IMR-90 (cell line): ENCODE data around the gene CFAP161. TPM values are rescaled to one million over a fixed set of nuclear protein-coding genes. Genes with fewer than 3 reads are reported as not detected.
A peak's percentile ranks its signal among the peaks of the same experiment; 100 is the strongest.

Experiments
- ATAC-seq: fragments of 200-7000 bp; cut with Tn5 transposase; 2 replicates; pipeline ENCODE4 v1.9.1; 2020; ENCODE audit warnings: low read depth, mild to moderate bottlenecking, moderate library complexity
- BruUV-seq: library from RNA; stranded (reverse); fragments of 400-500 nt; replicated peaks from 2 replicates; lab custom pipeline; 2021; lab: Mats Ljungman, UMichigan
- CTCF ChIA-PET: fragments of 300-600 bp; formaldehyde crosslinking; extraction: SDS; loops from one replicate; lab custom pipeline; 2021; ENCODE audit warnings: antibody characterized with exemption; lab: Yijun Ruan, JAX
- POLR2A ChIA-PET: fragments of 300-600 bp; sonication (Branson Sonifier 250); formaldehyde crosslinking; loops from one replicate; lab custom pipeline; 2022; ENCODE audit warnings: antibody characterized with exemption; ENCODE audit not compliant: unreplicated experiment; lab: Charles Lee
- DNase-seq: peaks from one replicate; pipeline ENCODE4 v3.0.0; 2013
- H2AFZ ChIP-seq: replicated peaks from 2 replicates; pipeline ENCODE3; 2013; ENCODE audit warnings: low read length, mild to moderate bottlenecking; ENCODE audit not compliant: poor library complexity
- H2AK5ac ChIP-seq: 2 replicates; pipeline ENCODE4 v1.6.1; 2013; ENCODE audit warnings: low read depth, low read length, inconsistent platforms
- H2AK9ac ChIP-seq: replicated peaks from 2 replicates; pipeline ENCODE3; 2013; ENCODE audit warnings: mild to moderate bottlenecking, low read depth, low read length, moderate library complexity; ENCODE audit not compliant: poor library complexity
- H2BK120ac ChIP-seq: 2 replicates; pipeline ENCODE4 v1.6.1; 2013; ENCODE audit warnings: low read depth, low read length, inconsistent platforms
- H2BK15ac ChIP-seq: 3 replicates; pipeline ENCODE4 v1.6.1; 2013; ENCODE audit warnings: low read depth, low read length, inconsistent platforms
- H2BK20ac ChIP-seq: 2 replicates; pipeline ENCODE4 v1.6.1; 2013; ENCODE audit warnings: low read depth, mild to moderate bottlenecking, inconsistent platforms, low read length, moderate library complexity
- H2BK5ac ChIP-seq: 2 replicates; pipeline ENCODE4 v1.6.1; 2013; ENCODE audit warnings: mild to moderate bottlenecking, low read depth, low read length, inconsistent platforms; ENCODE audit not compliant: poor library complexity, severe bottlenecking
- H3K14ac ChIP-seq: replicated peaks from 2 replicates; pipeline ENCODE4 v1.6.1; 2013; ENCODE audit warnings: low read depth, low read length, inconsistent platforms
- H3K18ac ChIP-seq: 2 replicates; pipeline ENCODE4 v1.6.1; 2013; ENCODE audit warnings: low read depth, low read length, control low read depth
- H3K23ac ChIP-seq: 2 replicates; pipeline ENCODE4 v1.6.1; 2013; ENCODE audit warnings: low read depth, low read length, inconsistent platforms
- H3K27ac ChIP-seq: 2 replicates; pipeline ENCODE4 v1.5.1; 2013; ENCODE audit warnings: mild to moderate bottlenecking, control low read depth, low read length; ENCODE audit not compliant: insufficient read depth
- H3K27me3 ChIP-seq: 2 replicates; pipeline ENCODE4 v1.6.1; 2013; ENCODE audit warnings: low read length; ENCODE audit not compliant: control insufficient read depth, insufficient read depth
- H3K36me3 ChIP-seq: 2 replicates; pipeline ENCODE4 v1.6.1; 2013; ENCODE audit warnings: low read length, mixed read lengths; ENCODE audit not compliant: control insufficient read depth, insufficient read depth
- H3K4ac ChIP-seq: 2 replicates; pipeline ENCODE4 v1.6.1; 2013; ENCODE audit warnings: low read depth, low read length, inconsistent platforms
- H3K4me1 ChIP-seq: 2 replicates; pipeline ENCODE4 v1.6.1; 2013; ENCODE audit warnings: low read length, mixed read lengths; ENCODE audit not compliant: control insufficient read depth, insufficient read depth
- H3K4me2 ChIP-seq: 2 replicates; pipeline ENCODE4 v1.6.1; 2013; ENCODE audit warnings: low read depth, mild to moderate bottlenecking, control low read depth, low read length, moderate library complexity
- H3K4me3 ChIP-seq: 2 replicates; pipeline ENCODE4 v1.5.1; 2013; ENCODE audit warnings: low read depth, mild to moderate bottlenecking, control low read depth, low read length, moderate library complexity; ENCODE audit not compliant: insufficient read depth
- H3K56ac ChIP-seq: 2 replicates; pipeline ENCODE4 v1.6.1; 2013; ENCODE audit warnings: low read length, inconsistent platforms; ENCODE audit not compliant: insufficient read depth; ENCODE audit errors: extremely low read depth
- H3K79me1 ChIP-seq, 2 experiments: 2 replicates each; pipeline ENCODE4 v1.6.1; 2013; ENCODE audit warnings: low read length in 2 of 2, inconsistent platforms in 1 of 2, low read depth in 1 of 2
- H3K9ac ChIP-seq: 2 replicates; pipeline ENCODE4 v1.6.1; 2013; ENCODE audit warnings: low read depth, low read length, control low read depth
- H3K9me1 ChIP-seq: 2 replicates; pipeline ENCODE4 v1.6.1; 2013; ENCODE audit warnings: low read length, inconsistent platforms; ENCODE audit not compliant: insufficient read depth
- H3K9me3 ChIP-seq: 2 replicates; pipeline ENCODE4 v1.6.1; 2013; ENCODE audit warnings: low read length; ENCODE audit not compliant: control insufficient read depth, insufficient read depth
- H4K20me1 ChIP-seq: 2 replicates; pipeline ENCODE4 v1.6.1; 2013; ENCODE audit warnings: low read length, inconsistent platforms; ENCODE audit not compliant: insufficient read depth
- H4K5ac ChIP-seq: 2 replicates; pipeline ENCODE4 v1.6.1; 2013; ENCODE audit warnings: mild to moderate bottlenecking, low read depth, low read length, control low read depth
- H4K8ac ChIP-seq, 2 experiments: 2 replicates each; pipeline ENCODE4 v1.6.1; 2013; ENCODE audit warnings: low read depth in 2 of 2, low read length in 2 of 2, control low read depth in 1 of 2, inconsistent platforms in 1 of 2
- H4K91ac ChIP-seq: 2 replicates; pipeline ENCODE4 v1.6.1; 2013; ENCODE audit warnings: low read depth, low read length, inconsistent platforms; ENCODE audit not compliant: insufficient read depth
- BHLHE40 ChIP-seq: fragments of 150-350 bp; IDR thresholded peaks from 2 replicates; pipeline ENCODE4 v1.6.1; 2016; ENCODE audit warnings: mild to moderate bottlenecking, low read depth, low read length
- MXI1 ChIP-seq: IDR thresholded peaks from 2 replicates; pipeline ENCODE4 v1.6.1; 2012; ENCODE audit warnings: low read depth, mild to moderate bottlenecking, low read length, moderate library complexity, borderline replicate concordance
- POLR2A ChIP-seq: IDR thresholded peaks from 2 replicates; pipeline ENCODE4 v1.6.1; 2012; ENCODE audit warnings: mild to moderate bottlenecking, low read depth, low read length
- RAD21 ChIP-seq: IDR thresholded peaks from 2 replicates; pipeline ENCODE4 v1.6.1; 2012; ENCODE audit warnings: low read length, improper control_type of control experiment
- RFX5 ChIP-seq: IDR thresholded peaks from 2 replicates; pipeline ENCODE4 v1.8.0; 2012; ENCODE audit warnings: low read depth, mild to moderate bottlenecking, low read length, moderate library complexity
- SMC3 ChIP-seq: fragments of 150-350 bp; IDR thresholded peaks from 2 replicates; pipeline ENCODE4 v1.6.1; 2016; ENCODE audit warnings: low read depth, mild to moderate bottlenecking, antibody characterized with exemption, low read length, moderate library complexity
- USF2 ChIP-seq: fragments of 150-350 bp; IDR thresholded peaks from 2 replicates; pipeline ENCODE4 v1.6.1; 2017; ENCODE audit warnings: mild to moderate bottlenecking, antibody characterized with exemption, low read length, low read depth
- WGBS, 2 experiments: methylation state at CpG; one replicate each; pipeline versions ENCODE4 v1.1.5 to v1.1.7; 2013; ENCODE audit warnings: missing lambda C conversion rate in 2 of 2; ENCODE audit not compliant: insufficient read length in 1 of 2; ENCODE audit errors: extremely low coverage in 2 of 2; 5-methylcytosine and 5-hydroxymethylcytosine counted together
- dilution Hi-C: fragments of 300-500 bp; cut with HindIII; formaldehyde crosslinking; loops from one replicate; pipeline ENCODE4 v1.14.3; 2018; ENCODE audit warnings: low sequenced_read_pairs; ENCODE audit not compliant: unreplicated experiment
- in situ Hi-C: fragments of 300-500 bp; cut with MboI; formaldehyde crosslinking; loops from 3 replicates; pipeline ENCODE4 v1.14.3; 2019; ENCODE audit warnings: low sequenced_read_pairs, inconsistent platforms, mixed read lengths
- intact Hi-C: fragments of 100-400 bp; cut with micrococcal nuclease; formaldehyde crosslinking; loops from 2 replicates; pipeline ENCODE4 v1.10.0; 2022
- polyA plus RNA-seq, 3 experiments: library from polyadenylated mRNA; depleted of rRNA; stranded (reverse); fragments of >200 nt; gene quantifications; 2 replicates each; pipeline ENCODE4 v1.2.3, GENCODE V29; 2012; ENCODE audit warnings: low replicate concordance in 1 of 3
- total RNA-seq: library from RNA; depleted of rRNA; stranded (reverse); fragments of >200 nt; gene quantifications from 2 replicates; pipeline ENCODE4 v1.2.3, GENCODE V29; 2012

The CFAP161 gene
- total and polyA plus RNA-seq, 2 of the 4 experiments (the other 2 are of a cell fraction), result not detected

- BruUV-seq, result no TSS peak
- Histone ChIP-seq H3K36me3 (peaks cover 4% of the 10 kb centered on the region; the same call in 1 of the 2 replicates), H3K9me1 (peaks cover 8% of the 10 kb centered on the region), H2AFZ (peak overlapping the region; percentile 52), H3K27me3 (no peaks in the 10 kb centered on the region), H2BK20ac (peak overlapping the region; percentile 46; the same call in 1 of the 2 replicates), H2BK15ac (peak overlapping the region; percentile 7; the same call in 2 of the 3 replicates), H3K56ac (no peak overlapping the region), H2AK5ac (peak overlapping the region; percentile 23), H2BK120ac (peak overlapping the region; percentile 17), H3K9me3 (no peaks in the 10 kb centered on the region), H3K79me1 (no peaks in the 10 kb centered on the region), H3K4ac (peak overlapping the region; percentile 51), H3K23ac (no peak overlapping the region), H2AK9ac (no peak overlapping the region), H3K27ac (no peak overlapping the region), H4K5ac (peak overlapping the region; percentile 2; the same call in 1 of the 2 replicates), H4K91ac (peak overlapping the region; percentile 30), H2BK5ac (no peak overlapping the region), H3K18ac (peak overlapping the region; percentile 24; the same call in 1 of the 2 replicates), H4K8ac (peak overlapping the region in 1 of 2 experiments; percentile 56; a peak in 1 of 4 replicates), H4K20me1 (no peaks in the 10 kb centered on the region), H3K9ac (no peak overlapping the region), H3K4me3 (no peak overlapping the region), H3K4me2 (no peak overlapping the region), H3K14ac (0 out of 2 replicates have a peak overlapping the region, but pooled peaks have one; percentile 5), H3K4me1 (peaks cover 17% of the 10 kb centered on the region)
- WGBS, 2 experiments, result 53% methylated on average over 3 of the region's 8 CpGs; no CpG with 5 or more reads in 1 of the 2 experiments
- DNase-seq, result no peak
- in situ Hi-C loops, result no loop called here
- TF ChIP-seq POLR2A (no peak), BHLHE40 (no peak), RFX5 (no peak), SMC3 (no peak), MXI1 (no peak), USF2 (no peak), RAD21 (no peak)
- intact Hi-C loops, result loop anchor here (5.0 kb wide), 1 partner anchor 42 kb away; no protein-coding TSS in a partner anchor
- ChIA-PET POLR2A (no interaction called here), CTCF (interaction anchor here (0.6 kb wide), 1 partner anchor 221 kb away, joined by 3 read pairs; no protein-coding TSS in a partner anchor)
- dilution Hi-C loops, result no loop called here
- no peak; the same call in 1 of the 2 replicates for ATAC-seq
Measured at GRCh38 chr15:81195339-81195864, 61.3 kb downstream of the CFAP161 start.
